GM12872 (cell line): Measurements from ENCODE around the gene OST4.

Experiments
- TF ChIP-seq, protein P1 (sequence below): IDR thresholded peaks from 3 replicates; pipeline ENCODE4 v1.5.1; 2011; ENCODE audit warnings: low read depth, mild to moderate bottlenecking, low read length, moderate library complexity; ENCODE audit not compliant: insufficient read depth

OST4 gene

DNA sequence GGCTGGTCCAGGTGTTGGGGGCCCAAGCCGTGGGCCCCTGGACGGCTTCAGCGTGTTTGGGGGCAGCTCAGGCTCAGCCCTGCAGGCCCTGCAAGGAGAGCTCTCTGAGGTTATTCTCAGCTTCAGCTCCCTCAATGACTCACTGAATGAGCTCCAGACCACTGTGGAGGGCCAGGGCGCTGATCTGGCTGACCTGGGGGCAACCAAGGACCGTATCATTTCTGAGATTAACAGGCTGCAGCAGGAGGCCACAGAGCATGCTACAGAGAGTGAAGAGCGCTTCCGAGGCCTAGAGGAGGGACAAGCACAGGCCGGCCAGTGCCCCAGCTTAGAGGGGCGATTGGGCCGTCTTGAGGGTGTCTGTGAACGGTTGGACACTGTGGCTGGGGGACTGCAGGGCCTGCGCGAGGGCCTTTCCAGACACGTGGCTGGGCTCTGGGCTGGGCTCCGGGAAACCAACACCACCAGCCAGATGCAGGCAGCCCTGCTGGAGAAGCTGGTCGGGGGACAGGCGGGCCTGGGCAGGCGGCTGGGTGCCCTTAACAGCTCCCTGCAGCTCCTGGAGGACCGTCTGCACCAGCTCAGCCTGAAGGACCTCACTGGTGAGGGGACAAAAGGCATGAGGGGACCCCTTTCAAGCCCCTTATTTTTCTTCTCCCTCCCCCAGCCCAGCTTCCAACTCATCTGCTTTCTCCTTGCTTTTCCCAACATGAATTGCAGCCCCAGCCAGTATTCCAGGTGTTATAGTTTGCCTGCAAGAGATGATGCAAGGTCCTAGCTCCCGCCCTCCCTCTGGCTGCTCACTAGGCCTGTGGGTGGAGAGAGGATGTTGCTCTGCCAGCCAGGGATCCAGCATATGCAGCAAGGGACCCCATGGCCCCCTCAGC lies 12.2 kb upstream of the OST4 start:
- TF ChIP-seq, protein P1, sequence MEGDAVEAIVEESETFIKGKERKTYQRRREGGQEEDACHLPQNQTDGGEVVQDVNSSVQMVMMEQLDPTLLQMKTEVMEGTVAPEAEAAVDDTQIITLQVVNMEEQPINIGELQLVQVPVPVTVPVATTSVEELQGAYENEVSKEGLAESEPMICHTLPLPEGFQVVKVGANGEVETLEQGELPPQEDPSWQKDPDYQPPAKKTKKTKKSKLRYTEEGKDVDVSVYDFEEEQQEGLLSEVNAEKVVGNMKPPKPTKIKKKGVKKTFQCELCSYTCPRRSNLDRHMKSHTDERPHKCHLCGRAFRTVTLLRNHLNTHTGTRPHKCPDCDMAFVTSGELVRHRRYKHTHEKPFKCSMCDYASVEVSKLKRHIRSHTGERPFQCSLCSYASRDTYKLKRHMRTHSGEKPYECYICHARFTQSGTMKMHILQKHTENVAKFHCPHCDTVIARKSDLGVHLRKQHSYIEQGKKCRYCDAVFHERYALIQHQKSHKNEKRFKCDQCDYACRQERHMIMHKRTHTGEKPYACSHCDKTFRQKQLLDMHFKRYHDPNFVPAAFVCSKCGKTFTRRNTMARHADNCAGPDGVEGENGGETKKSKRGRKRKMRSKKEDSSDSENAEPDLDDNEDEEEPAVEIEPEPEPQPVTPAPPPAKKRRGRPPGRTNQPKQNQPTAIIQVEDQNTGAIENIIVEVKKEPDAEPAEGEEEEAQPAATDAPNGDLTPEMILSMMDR: no peak

DNA sequence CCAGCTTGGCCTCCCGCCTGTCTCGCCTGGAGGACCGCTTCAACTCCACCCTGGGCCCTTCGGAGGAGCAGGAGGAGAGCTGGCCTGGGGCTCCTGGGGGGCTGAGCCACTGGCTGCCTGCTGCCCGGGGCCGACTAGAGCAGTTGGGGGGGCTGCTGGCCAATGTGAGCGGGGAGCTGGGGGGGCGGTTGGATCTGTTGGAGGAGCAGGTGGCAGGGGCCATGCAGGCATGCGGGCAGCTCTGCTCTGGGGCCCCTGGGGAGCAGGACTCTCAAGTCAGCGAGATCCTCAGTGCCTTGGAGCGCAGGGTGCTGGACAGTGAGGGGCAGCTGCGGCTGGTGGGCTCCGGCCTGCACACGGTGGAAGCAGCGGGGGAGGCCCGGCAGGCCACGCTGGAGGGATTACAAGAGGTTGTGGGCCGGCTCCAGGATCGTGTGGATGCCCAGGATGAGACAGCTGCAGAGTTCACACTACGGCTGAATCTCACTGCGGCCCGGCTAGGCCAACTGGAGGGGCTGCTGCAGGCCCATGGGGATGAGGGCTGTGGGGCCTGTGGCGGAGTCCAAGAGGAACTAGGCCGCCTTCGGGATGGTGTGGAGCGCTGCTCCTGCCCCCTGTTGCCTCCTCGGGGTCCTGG lies 11.4 kb upstream of the OST4 start:
- TF ChIP-seq, protein P1: no peak

GRCh38 chr2:27081984-27082772 lies 10.7 kb upstream of the OST4 start:
- TF ChIP-seq, protein P1: no peak

GRCh38 chr2:27080603-27080936 lies 9.1 kb upstream of the OST4 start:
- TF ChIP-seq, protein P1: no peak

- TF ChIP-seq, protein P1: no peak
Measured at GRCh38 chr2:27080140-27080469, 8.7 kb upstream of the OST4 start.

DNA sequence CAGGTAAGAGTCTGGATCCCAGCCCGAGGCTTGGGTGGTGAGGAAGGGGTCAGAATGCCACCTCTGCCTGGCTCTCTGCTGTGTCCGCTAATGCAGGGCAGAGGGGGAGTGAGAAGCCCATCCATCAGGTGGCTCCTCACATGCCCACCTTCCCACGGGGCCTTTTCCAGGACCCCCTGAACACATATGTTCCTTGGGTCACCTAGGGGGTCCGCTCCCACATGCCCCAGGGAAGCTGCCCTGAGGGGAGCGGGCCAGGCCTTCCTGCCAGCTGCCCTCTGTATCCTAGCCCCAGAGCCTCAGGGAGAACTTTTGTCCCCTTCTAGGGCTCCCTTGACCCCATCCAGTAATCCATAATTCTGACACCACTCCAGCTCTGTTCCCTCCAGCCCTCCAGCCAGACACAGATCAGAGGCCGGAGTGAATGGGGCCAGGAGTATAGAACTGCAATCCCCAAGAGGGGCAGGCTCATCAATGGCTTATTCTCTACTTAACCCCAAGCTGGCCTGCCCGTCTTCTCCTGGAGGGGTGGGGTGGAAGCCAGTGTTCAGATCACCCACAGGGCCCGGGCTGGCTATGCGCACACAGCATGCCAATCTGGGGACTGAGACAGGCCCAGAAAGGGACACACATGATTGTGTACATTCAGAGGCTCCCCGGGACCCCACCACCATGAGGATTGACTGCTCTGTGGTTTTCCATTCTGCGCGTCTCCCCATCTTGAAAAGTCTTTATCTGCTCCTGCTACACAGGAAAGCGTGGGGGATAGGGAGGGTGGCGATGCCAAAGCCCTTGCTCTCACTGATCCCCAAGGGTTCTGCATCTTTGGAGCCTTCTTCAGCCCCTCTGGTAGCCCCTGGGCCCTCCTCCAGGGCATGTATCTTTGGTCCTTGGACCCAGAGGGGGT lies 8.0 kb upstream of the OST4 start:
- TF ChIP-seq, protein P1: no peak
